ENCODE data around the gene TOM1L2.

DNA sequence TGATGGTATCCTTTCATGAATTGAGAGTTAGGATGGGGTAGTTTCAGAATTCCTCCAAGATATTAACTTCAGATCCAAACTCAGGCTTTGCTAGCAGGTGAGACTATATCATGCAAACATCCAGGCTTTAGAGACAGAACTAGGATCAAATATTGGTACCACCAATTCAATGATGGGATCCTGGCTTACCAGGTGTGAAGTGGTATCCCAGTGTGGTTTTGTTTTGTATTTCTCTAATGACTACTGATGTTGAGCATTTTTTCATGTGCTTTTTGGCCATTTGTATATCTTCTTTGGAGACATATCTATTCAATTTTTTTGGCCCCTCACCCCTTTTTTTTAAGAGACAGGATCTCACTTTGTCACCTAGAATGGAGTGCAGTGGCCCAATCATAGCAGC lies 57.0 kb downstream of the TOM1L2 start:
- TF ChIP-seq, protein P1, sequence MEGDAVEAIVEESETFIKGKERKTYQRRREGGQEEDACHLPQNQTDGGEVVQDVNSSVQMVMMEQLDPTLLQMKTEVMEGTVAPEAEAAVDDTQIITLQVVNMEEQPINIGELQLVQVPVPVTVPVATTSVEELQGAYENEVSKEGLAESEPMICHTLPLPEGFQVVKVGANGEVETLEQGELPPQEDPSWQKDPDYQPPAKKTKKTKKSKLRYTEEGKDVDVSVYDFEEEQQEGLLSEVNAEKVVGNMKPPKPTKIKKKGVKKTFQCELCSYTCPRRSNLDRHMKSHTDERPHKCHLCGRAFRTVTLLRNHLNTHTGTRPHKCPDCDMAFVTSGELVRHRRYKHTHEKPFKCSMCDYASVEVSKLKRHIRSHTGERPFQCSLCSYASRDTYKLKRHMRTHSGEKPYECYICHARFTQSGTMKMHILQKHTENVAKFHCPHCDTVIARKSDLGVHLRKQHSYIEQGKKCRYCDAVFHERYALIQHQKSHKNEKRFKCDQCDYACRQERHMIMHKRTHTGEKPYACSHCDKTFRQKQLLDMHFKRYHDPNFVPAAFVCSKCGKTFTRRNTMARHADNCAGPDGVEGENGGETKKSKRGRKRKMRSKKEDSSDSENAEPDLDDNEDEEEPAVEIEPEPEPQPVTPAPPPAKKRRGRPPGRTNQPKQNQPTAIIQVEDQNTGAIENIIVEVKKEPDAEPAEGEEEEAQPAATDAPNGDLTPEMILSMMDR (IDR thresholded peaks at IDR 0.05), result no peak
- no peak for TF ChIP-seq POLR2A (IDR thresholded peaks at IDR 0.05)

All from heart left ventricle (tissue), 13 donors.